IMR-90 (cell line): ENCODE measurements around the gene MECP2. TPM values are rescaled to one million over a fixed set of nuclear protein-coding genes. Genes with fewer than 3 reads are reported as not detected.

Experiments used
- ATAC-seq: fragments of 200-7000 bp; cut with Tn5 transposase; 2 replicates; pipeline ENCODE4 v1.9.1; 2020; ENCODE audit warnings: low read depth, mild to moderate bottlenecking, moderate library complexity
- BruUV-seq: library from RNA; stranded (reverse); fragments of 400-500 nt; replicated peaks from 2 replicates; lab custom pipeline; 2021; lab: Mats Ljungman, UMichigan
- CTCF ChIA-PET: fragments of 300-600 bp; formaldehyde crosslinking; extraction: SDS; loops from one replicate; lab custom pipeline; 2021; ENCODE audit warnings: antibody characterized with exemption; lab: Yijun Ruan, JAX
- POLR2A ChIA-PET: fragments of 300-600 bp; sonication (Branson Sonifier 250); formaldehyde crosslinking; loops from one replicate; lab custom pipeline; 2022; ENCODE audit warnings: antibody characterized with exemption; ENCODE audit not compliant: unreplicated experiment; lab: Charles Lee
- DNase-seq: peaks from one replicate; pipeline ENCODE4 v3.0.0; 2013
- H2AFZ ChIP-seq: replicated peaks from 2 replicates; pipeline ENCODE3; 2013; ENCODE audit warnings: low read length, mild to moderate bottlenecking; ENCODE audit not compliant: poor library complexity
- H2AK5ac ChIP-seq: 2 replicates; pipeline ENCODE4 v1.6.1; 2013; ENCODE audit warnings: low read depth, low read length, inconsistent platforms
- H2AK9ac ChIP-seq: replicated peaks from 2 replicates; pipeline ENCODE3; 2013; ENCODE audit warnings: mild to moderate bottlenecking, low read depth, low read length, moderate library complexity; ENCODE audit not compliant: poor library complexity
- H2BK120ac ChIP-seq: 2 replicates; pipeline ENCODE4 v1.6.1; 2013; ENCODE audit warnings: low read depth, low read length, inconsistent platforms
- H2BK15ac ChIP-seq: 3 replicates; pipeline ENCODE4 v1.6.1; 2013; ENCODE audit warnings: low read depth, low read length, inconsistent platforms
- H2BK20ac ChIP-seq: 2 replicates; pipeline ENCODE4 v1.6.1; 2013; ENCODE audit warnings: low read depth, mild to moderate bottlenecking, inconsistent platforms, low read length, moderate library complexity
- H2BK5ac ChIP-seq: 2 replicates; pipeline ENCODE4 v1.6.1; 2013; ENCODE audit warnings: mild to moderate bottlenecking, low read depth, low read length, inconsistent platforms; ENCODE audit not compliant: poor library complexity, severe bottlenecking
- H3K14ac ChIP-seq: replicated peaks from 2 replicates; pipeline ENCODE4 v1.6.1; 2013; ENCODE audit warnings: low read depth, low read length, inconsistent platforms
- H3K18ac ChIP-seq: 2 replicates; pipeline ENCODE4 v1.6.1; 2013; ENCODE audit warnings: low read depth, low read length, control low read depth
- H3K23ac ChIP-seq: 2 replicates; pipeline ENCODE4 v1.6.1; 2013; ENCODE audit warnings: low read depth, low read length, inconsistent platforms
- H3K27ac ChIP-seq: 2 replicates; pipeline ENCODE4 v1.5.1; 2013; ENCODE audit warnings: mild to moderate bottlenecking, control low read depth, low read length; ENCODE audit not compliant: insufficient read depth
- H3K27me3 ChIP-seq: 2 replicates; pipeline ENCODE4 v1.6.1; 2013; ENCODE audit warnings: low read length; ENCODE audit not compliant: control insufficient read depth, insufficient read depth
- H3K36me3 ChIP-seq: 2 replicates; pipeline ENCODE4 v1.6.1; 2013; ENCODE audit warnings: low read length, mixed read lengths; ENCODE audit not compliant: control insufficient read depth, insufficient read depth
- H3K4ac ChIP-seq: 2 replicates; pipeline ENCODE4 v1.6.1; 2013; ENCODE audit warnings: low read depth, low read length, inconsistent platforms
- H3K4me1 ChIP-seq: 2 replicates; pipeline ENCODE4 v1.6.1; 2013; ENCODE audit warnings: low read length, mixed read lengths; ENCODE audit not compliant: control insufficient read depth, insufficient read depth
- H3K4me2 ChIP-seq: 2 replicates; pipeline ENCODE4 v1.6.1; 2013; ENCODE audit warnings: low read depth, mild to moderate bottlenecking, control low read depth, low read length, moderate library complexity
- H3K4me3 ChIP-seq: 2 replicates; pipeline ENCODE4 v1.5.1; 2013; ENCODE audit warnings: low read depth, mild to moderate bottlenecking, control low read depth, low read length, moderate library complexity; ENCODE audit not compliant: insufficient read depth
- H3K56ac ChIP-seq: 2 replicates; pipeline ENCODE4 v1.6.1; 2013; ENCODE audit warnings: low read length, inconsistent platforms; ENCODE audit not compliant: insufficient read depth; ENCODE audit errors: extremely low read depth
- H3K79me1 ChIP-seq, 2 experiments: 2 replicates each; pipeline ENCODE4 v1.6.1; 2013; ENCODE audit warnings: low read length in 2 of 2, inconsistent platforms in 1 of 2, low read depth in 1 of 2
- H3K9ac ChIP-seq: 2 replicates; pipeline ENCODE4 v1.6.1; 2013; ENCODE audit warnings: low read depth, low read length, control low read depth
- H3K9me1 ChIP-seq: 2 replicates; pipeline ENCODE4 v1.6.1; 2013; ENCODE audit warnings: low read length, inconsistent platforms; ENCODE audit not compliant: insufficient read depth
- H3K9me3 ChIP-seq: 2 replicates; pipeline ENCODE4 v1.6.1; 2013; ENCODE audit warnings: low read length; ENCODE audit not compliant: control insufficient read depth, insufficient read depth
- H4K20me1 ChIP-seq: 2 replicates; pipeline ENCODE4 v1.6.1; 2013; ENCODE audit warnings: low read length, inconsistent platforms; ENCODE audit not compliant: insufficient read depth
- H4K5ac ChIP-seq: 2 replicates; pipeline ENCODE4 v1.6.1; 2013; ENCODE audit warnings: mild to moderate bottlenecking, low read depth, low read length, control low read depth
- H4K8ac ChIP-seq, 2 experiments: 2 replicates each; pipeline ENCODE4 v1.6.1; 2013; ENCODE audit warnings: low read depth in 2 of 2, low read length in 2 of 2, control low read depth in 1 of 2, inconsistent platforms in 1 of 2
- H4K91ac ChIP-seq: 2 replicates; pipeline ENCODE4 v1.6.1; 2013; ENCODE audit warnings: low read depth, low read length, inconsistent platforms; ENCODE audit not compliant: insufficient read depth
- BHLHE40 ChIP-seq: fragments of 150-350 bp; IDR thresholded peaks from 2 replicates; pipeline ENCODE4 v1.6.1; 2016; ENCODE audit warnings: mild to moderate bottlenecking, low read depth, low read length
- CHD1 ChIP-seq: IDR thresholded peaks from 2 replicates; pipeline ENCODE4 v1.6.1; 2012; ENCODE audit warnings: low read depth, low read length, improper control_type of control experiment
- ELK1 ChIP-seq: fragments of 150-350 bp; IDR thresholded peaks from 2 replicates; pipeline ENCODE4 v1.6.1; 2016; ENCODE audit warnings: low read depth, mild to moderate bottlenecking, low read length, moderate library complexity, borderline replicate concordance
- FOS ChIP-seq: fragments of 150-350 bp; IDR thresholded peaks from 2 replicates; pipeline ENCODE4 v1.6.1; 2016; ENCODE audit warnings: low read depth, low read length
- MAZ ChIP-seq: IDR thresholded peaks from 2 replicates; pipeline ENCODE4 v1.6.1; 2012; ENCODE audit warnings: low read depth, mild to moderate bottlenecking, low read length, improper control_type of control experiment, moderate library complexity, borderline replicate concordance
- MXI1 ChIP-seq: IDR thresholded peaks from 2 replicates; pipeline ENCODE4 v1.6.1; 2012; ENCODE audit warnings: low read depth, mild to moderate bottlenecking, low read length, moderate library complexity, borderline replicate concordance
- NFE2L2 ChIP-seq: fragments of 150-350 bp; IDR thresholded peaks from 2 replicates; pipeline ENCODE4 v1.6.1; 2016; ENCODE audit warnings: low read depth, mild to moderate bottlenecking, low read length
- RCOR1 ChIP-seq: IDR thresholded peaks from 2 replicates; pipeline ENCODE4 v1.6.1; 2012; ENCODE audit warnings: mild to moderate bottlenecking, low read length, improper control_type of control experiment; ENCODE audit not compliant: insufficient replicate concordance
- RFX5 ChIP-seq: IDR thresholded peaks from 2 replicates; pipeline ENCODE4 v1.8.0; 2012; ENCODE audit warnings: low read depth, mild to moderate bottlenecking, low read length, moderate library complexity
- SMC3 ChIP-seq: fragments of 150-350 bp; IDR thresholded peaks from 2 replicates; pipeline ENCODE4 v1.6.1; 2016; ENCODE audit warnings: low read depth, mild to moderate bottlenecking, antibody characterized with exemption, low read length, moderate library complexity
- USF2 ChIP-seq: fragments of 150-350 bp; IDR thresholded peaks from 2 replicates; pipeline ENCODE4 v1.6.1; 2017; ENCODE audit warnings: mild to moderate bottlenecking, antibody characterized with exemption, low read length, low read depth
- WGBS, 2 experiments: methylation state at CpG; one replicate each; pipeline versions ENCODE4 v1.1.5 to v1.1.7; 2013; ENCODE audit warnings: missing lambda C conversion rate in 2 of 2; ENCODE audit not compliant: insufficient read length in 1 of 2; ENCODE audit errors: extremely low coverage in 2 of 2; 5-methylcytosine and 5-hydroxymethylcytosine counted together
- dilution Hi-C: fragments of 300-500 bp; cut with HindIII; formaldehyde crosslinking; loops from one replicate; pipeline ENCODE4 v1.14.3; 2018; ENCODE audit warnings: low sequenced_read_pairs; ENCODE audit not compliant: unreplicated experiment
- in situ Hi-C: fragments of 300-500 bp; cut with MboI; formaldehyde crosslinking; loops from 3 replicates; pipeline ENCODE4 v1.14.3; 2019; ENCODE audit warnings: low sequenced_read_pairs, inconsistent platforms, mixed read lengths
- intact Hi-C: fragments of 100-400 bp; cut with micrococcal nuclease; formaldehyde crosslinking; loops from 2 replicates; pipeline ENCODE4 v1.10.0; 2022
- polyA plus RNA-seq, 3 experiments: library from polyadenylated mRNA; depleted of rRNA; stranded (reverse); fragments of >200 nt; gene quantifications; 2 replicates each; pipeline ENCODE4 v1.2.3, GENCODE V29; 2012; ENCODE audit warnings: low replicate concordance in 1 of 3
- total RNA-seq: library from RNA; depleted of rRNA; stranded (reverse); fragments of >200 nt; gene quantifications from 2 replicates; pipeline ENCODE4 v1.2.3, GENCODE V29; 2012
- TF ChIP-seq, protein P1 (sequence below): conservative IDR thresholded peaks from 2 replicates; pipeline ENCODE4 v1.5.1; 2012; ENCODE audit warnings: mild to moderate bottlenecking, low read depth, low read length, improper control_type of control experiment

The MECP2 gene
- total and polyA plus RNA-seq, 2 of the 4 experiments (the other 2 are of a cell fraction) = 8.4 to 10.1 TPM

DNA sequence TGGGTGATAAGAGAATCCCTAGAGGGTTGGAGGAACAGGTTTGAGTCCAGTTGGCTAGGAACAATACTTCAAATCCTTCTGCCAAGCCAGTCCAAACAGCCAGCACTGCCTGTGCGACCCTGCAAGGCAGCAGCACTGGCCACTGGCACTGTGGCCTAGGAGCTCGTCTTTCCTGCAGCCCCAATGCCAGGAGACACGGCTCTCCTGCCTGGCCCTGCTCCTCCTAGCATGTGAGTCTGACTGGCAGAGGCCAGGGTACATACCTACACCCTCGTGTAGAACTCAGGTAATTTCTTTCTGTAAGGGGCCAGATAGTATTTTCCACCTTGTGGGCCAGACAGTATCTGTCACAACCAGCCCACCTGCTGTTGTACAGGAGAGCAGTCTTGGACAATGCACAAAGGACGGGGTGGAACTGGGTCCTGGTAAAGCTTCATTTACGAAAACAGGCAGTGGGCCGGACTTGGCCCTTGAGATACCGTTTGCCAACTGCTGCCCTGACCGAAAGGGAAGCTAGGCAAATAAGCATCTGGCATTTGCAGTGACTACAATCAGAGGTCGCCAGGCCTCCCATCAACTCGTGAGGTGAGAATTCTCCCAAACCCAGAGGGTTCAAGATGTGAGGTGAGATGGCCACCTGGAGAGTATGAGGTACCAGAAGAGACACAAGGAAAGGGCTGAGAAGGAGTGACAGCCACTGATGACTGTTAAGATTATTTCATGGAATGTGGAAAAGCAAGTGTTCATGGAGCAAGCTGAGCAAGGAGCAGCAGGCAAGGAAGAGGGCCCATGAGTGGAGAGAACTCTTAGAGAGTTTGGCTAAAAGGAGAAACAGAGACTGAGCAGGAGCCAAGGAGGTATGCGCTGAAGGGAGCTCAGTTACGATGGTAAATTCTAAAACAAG lies 48.1 kb downstream of the MECP2 start:
- dilution Hi-C loops = no loop called here
- POLR2A ChIA-PET = no interaction called here
- Histone ChIP-seq H3K79me1 (peaks cover 5 to 44% of the 10 kb centered on the region in 2 experiments; a peak in 3 of 4 replicates), H3K9me1 (peaks cover 5% of the 10 kb centered on the region), H2BK5ac (no peak overlapping the region), H3K56ac (no peak overlapping the region), H2BK20ac (no peak overlapping the region), H2AK9ac (no peak overlapping the region), H3K36me3 (peaks cover 1% of the 10 kb centered on the region; the same call in 1 of the 2 replicates), H4K8ac (no peak overlapping the region), H4K20me1 (peaks cover 41% of the 10 kb centered on the region), H3K27ac (no peak overlapping the region), H3K9ac (no peak overlapping the region), H4K5ac (no peak overlapping the region), H2BK15ac (no peak overlapping the region), H2AK5ac (no peak overlapping the region), H3K23ac (no peak overlapping the region), H3K4ac (no peak overlapping the region), H3K4me2 (no peak overlapping the region), H3K9me3 (no peaks in the 10 kb centered on the region), H4K91ac (no peak overlapping the region), H3K4me3 (no peak overlapping the region), H3K4me1 (peaks cover 12% of the 10 kb centered on the region), H3K14ac (no peak overlapping the region), H3K18ac (no peak overlapping the region), H2BK120ac (no peak overlapping the region), H3K27me3 (no peaks in the 10 kb centered on the region), H2AFZ (no peak overlapping the region)
- DNase-seq = no peak
- intact Hi-C loops = loop anchor here (5.0 kb wide), 1 partner anchor 48 kb away; the partner anchor contains the start of gene MECP2
- BruUV-seq = no TSS peak
- TF ChIP-seq MXI1 (no peak), FOS (no peak), NFE2L2 (no peak), RFX5 (no peak), USF2 (no peak), SMC3 (no peak), MAZ (no peak), BHLHE40 (no peak), ELK1 (no peak), RCOR1 (no peak), CHD1 (no peak)
- TF ChIP-seq, protein P1, sequence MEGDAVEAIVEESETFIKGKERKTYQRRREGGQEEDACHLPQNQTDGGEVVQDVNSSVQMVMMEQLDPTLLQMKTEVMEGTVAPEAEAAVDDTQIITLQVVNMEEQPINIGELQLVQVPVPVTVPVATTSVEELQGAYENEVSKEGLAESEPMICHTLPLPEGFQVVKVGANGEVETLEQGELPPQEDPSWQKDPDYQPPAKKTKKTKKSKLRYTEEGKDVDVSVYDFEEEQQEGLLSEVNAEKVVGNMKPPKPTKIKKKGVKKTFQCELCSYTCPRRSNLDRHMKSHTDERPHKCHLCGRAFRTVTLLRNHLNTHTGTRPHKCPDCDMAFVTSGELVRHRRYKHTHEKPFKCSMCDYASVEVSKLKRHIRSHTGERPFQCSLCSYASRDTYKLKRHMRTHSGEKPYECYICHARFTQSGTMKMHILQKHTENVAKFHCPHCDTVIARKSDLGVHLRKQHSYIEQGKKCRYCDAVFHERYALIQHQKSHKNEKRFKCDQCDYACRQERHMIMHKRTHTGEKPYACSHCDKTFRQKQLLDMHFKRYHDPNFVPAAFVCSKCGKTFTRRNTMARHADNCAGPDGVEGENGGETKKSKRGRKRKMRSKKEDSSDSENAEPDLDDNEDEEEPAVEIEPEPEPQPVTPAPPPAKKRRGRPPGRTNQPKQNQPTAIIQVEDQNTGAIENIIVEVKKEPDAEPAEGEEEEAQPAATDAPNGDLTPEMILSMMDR = no peak
- WGBS, 2 experiments = 64% methylated on average over 7 of the region's 13 CpGs; no CpG with 5 or more reads in 1 of the 2 experiments
- ATAC-seq = no peak
- in situ Hi-C loops = no loop called here
- CTCF ChIA-PET = no interaction called here
